HepG2 (cell line): Measurements from ENCODE around the gene CLDN19. TPM values are rescaled to one million over a fixed set of nuclear protein-coding genes. Genes with fewer than 3 reads are reported as not detected.

Source experiments
- AGO2 ChIP-seq: fragments of 200-400 bp; formaldehyde crosslinking; optimal IDR thresholded peaks from 2 replicates; pipeline ENCODE3; 2017; ENCODE audit warnings: mild to moderate bottlenecking, low read depth, low read length, moderate library complexity
- AHR ChIP-seq: IDR thresholded peaks from 2 replicates; pipeline ENCODE4 v1.6.1; 2018; ENCODE audit warnings: missing genetic modification reagents, missing compliant biosample characterization
- ATF2 ChIP-seq: sonication (generic); formaldehyde crosslinking; IDR thresholded peaks from 2 replicates; pipeline ENCODE4 v1.4.0; 2020; ENCODE audit warnings: missing genetic modification reagents
- GATAD1 ChIP-seq: IDR thresholded peaks from 2 replicates; pipeline ENCODE4 v1.6.1; 2016; ENCODE audit warnings: missing genetic modification reagents, missing compliant biosample characterization
- GPBP1L1 ChIP-seq: sonication (generic); formaldehyde crosslinking; IDR thresholded peaks from 2 replicates; pipeline ENCODE4 v1.5.0; 2020; ENCODE audit warnings: mild to moderate bottlenecking, missing genetic modification reagents
- IKZF4 ChIP-seq: sonication (generic); formaldehyde crosslinking; IDR thresholded peaks from 2 replicates; pipeline ENCODE4 v1.5.1; 2020; ENCODE audit warnings: borderline replicate concordance, mild to moderate bottlenecking, low read depth, missing genetic modification reagents; ENCODE audit errors: not compliant biosample characterization
- KDM6A ChIP-seq: IDR thresholded peaks from 2 replicates; pipeline ENCODE4 v1.6.1; 2016; ENCODE audit warnings: low read depth
- LRRFIP1 ChIP-seq: sonication (generic); formaldehyde crosslinking; conservative IDR thresholded peaks from 2 replicates; pipeline ENCODE4 v1.4.0; 2020; ENCODE audit warnings: missing genetic modification reagents
- MBNL3 ChIP-seq: fragments of 250-450 bp; sonication (Bioruptor Pico); conservative IDR thresholded peaks from 2 replicates; pipeline ENCODE4 v1.8.0; 2022; ENCODE audit warnings: mild to moderate bottlenecking, inconsistent platforms
- MNT ChIP-seq: fragments of 450-650 bp; IDR thresholded peaks from 2 replicates; pipeline ENCODE4 v1.6.1; 2016
- PITX1 ChIP-seq: sonication (generic); formaldehyde crosslinking; IDR thresholded peaks from 2 replicates; pipeline ENCODE4 v1.5.1; 2020; ENCODE audit warnings: mild to moderate bottlenecking, missing genetic modification reagents
- RCOR2 ChIP-seq: IDR thresholded peaks from 2 replicates; pipeline ENCODE4 v1.6.1; 2016; ENCODE audit warnings: missing biosample characterization, missing genetic modification reagents
- SP4 ChIP-seq: sonication (generic); formaldehyde crosslinking; IDR thresholded peaks from 2 replicates; pipeline ENCODE4 v1.8.1; 2023; ENCODE audit warnings: mild to moderate bottlenecking, missing genetic modification reagents
- TAF1 ChIP-seq: sonication (generic); formaldehyde crosslinking; IDR thresholded peaks from 2 replicates; pipeline ENCODE4 v1.4.0; 2020; ENCODE audit warnings: missing genetic modification reagents
- TRIM22 ChIP-seq: fragments of 450-650 bp; IDR thresholded peaks from 2 replicates; pipeline ENCODE4 v1.6.1; 2017
- ZFP36L2 ChIP-seq: sonication (generic); formaldehyde crosslinking; IDR thresholded peaks from 2 replicates; pipeline ENCODE4 v1.4.0; 2020; ENCODE audit warnings: missing genetic modification reagents
- ZNF17 ChIP-seq: sonication (generic); formaldehyde crosslinking; IDR thresholded peaks from 2 replicates; pipeline ENCODE4 v1.5.0; 2020; ENCODE audit warnings: mild to moderate bottlenecking, missing genetic modification reagents
- ZNF205 ChIP-seq: IDR thresholded peaks from 2 replicates; pipeline ENCODE4 v1.6.1; 2018; ENCODE audit warnings: missing biosample characterization, missing genetic modification reagents
- ZNF343 ChIP-seq: sonication (generic); formaldehyde crosslinking; IDR thresholded peaks from 2 replicates; pipeline ENCODE4 v1.4.0; 2020; ENCODE audit warnings: mild to moderate bottlenecking, missing genetic modification reagents
- ZNF383 ChIP-seq: sonication (generic); formaldehyde crosslinking; IDR thresholded peaks from 2 replicates; pipeline ENCODE4 v1.4.0; 2020; ENCODE audit warnings: missing genetic modification reagents, mild to moderate bottlenecking, borderline replicate concordance
- ZNF7 ChIP-seq: IDR thresholded peaks from 2 replicates; pipeline ENCODE4 v1.6.1; 2016; ENCODE audit warnings: missing biosample characterization, missing genetic modification reagents
- ZNF839 ChIP-seq: sonication (generic); formaldehyde crosslinking; IDR thresholded peaks from 2 replicates; pipeline ENCODE4 v1.4.0; 2020; ENCODE audit warnings: missing genetic modification reagents, mild to moderate bottlenecking, borderline replicate concordance
- ZSCAN12 ChIP-seq: sonication (generic); formaldehyde crosslinking; IDR thresholded peaks from 2 replicates; pipeline ENCODE4 v1.9.0; 2021; ENCODE audit warnings: mild to moderate bottlenecking, missing genetic modification reagents
- polyA plus RNA-seq, 8 experiments: library from polyadenylated mRNA; depleted of rRNA in 3 of 8; stranded (reverse) in 7 of 8; unstranded in 1 of 8; fragments of >200 nt; fragmentation: Illumina TruSeq in 4 of 8; extraction: Trizol in 4 of 8; gene quantifications; 2 replicates each; pipeline versions ENCODE4 v1.2.1 to v1.2.3, GENCODE V29; 2011 to 2016; ENCODE audit warnings: low read depth in 4 of 8, missing spikeins in 1 of 8, mixed read lengths in 1 of 8; ENCODE audit not compliant: insufficient read depth in 1 of 8
- total RNA-seq, 5 experiments: library from RNA; depleted of rRNA; stranded (reverse); fragments of >200 nt; fragmentation: Illumina TruSeq; extraction: Trizol; gene quantifications; 2 replicates each; pipeline ENCODE4 v1.2.3, GENCODE V29; 2016; ENCODE audit warnings: low read depth in 1 of 5

The CLDN19 gene
- total and polyA plus RNA-seq, 2 of the 13 experiments (the other 11 are each of a cell fraction or from before 2014, with no cell fraction given), result 5.0 to 7.6 TPM

GRCh38 chr1:42765832-42766740 is 26.1 kb upstream of the CLDN19 start (continued):
- no peak for TF ChIP-seq ZNF17
- TF ChIP-seq MBNL3 (CRISPR knock-in tag), result no peak
- no peak for TF ChIP-seq ZSCAN12 (CRISPR knock-in tag)
- TF ChIP-seq GPBP1L1 (CRISPR knock-in tag), result no peak
- no peak for TF ChIP-seq ZNF343 (CRISPR knock-in tag)
- TF ChIP-seq KDM6A, result no peak
- peak; percentile 41; the same call in 1 of the 2 replicates for TF ChIP-seq ATF2 (CRISPR knock-in tag)
- TF ChIP-seq ZNF383, result no peak; the same call in 1 of the 2 replicates
- no peak; the same call in 1 of the 2 replicates for TF ChIP-seq GATAD1 (CRISPR knock-in tag)
- no peak for TF ChIP-seq LRRFIP1 (CRISPR knock-in tag)
- no peak for TF ChIP-seq TRIM22
- TF ChIP-seq TAF1 (CRISPR knock-in tag), result no peak
- no peak for TF ChIP-seq RCOR2 (CRISPR knock-in tag)
- TF ChIP-seq ZNF7 (CRISPR knock-in tag), result no peak
- no peak for TF ChIP-seq AHR
- no peak for TF ChIP-seq ZNF839
- TF ChIP-seq MNT, result peak; percentile 45; the same call in 1 of the 2 replicates
- TF ChIP-seq ZNF205 (CRISPR knock-in tag), result no peak
- no peak for TF ChIP-seq IKZF4 (CRISPR knock-in tag)
- TF ChIP-seq AGO2, result peak; percentile 54
- TF ChIP-seq ZFP36L2 (CRISPR knock-in tag), result no peak
- no peak for TF ChIP-seq SP4 (CRISPR knock-in tag)
- TF ChIP-seq PITX1 (CRISPR knock-in tag), result no peak
